HepG2 (cell line): ENCODE data around the gene TTC28. TPM values are rescaled to one million over a fixed set of nuclear protein-coding genes. Genes with fewer than 3 reads are reported as not detected.

Experiments used
- ATAC-seq: fragments of 200-7000 bp; cut with Tn5 transposase; 3 replicates; pipeline ENCODE4 v1.9.1; 2020; ENCODE audit warnings: mild to moderate bottlenecking, moderate library complexity
- BruUV-seq: library from RNA; stranded (reverse); fragments of 400-500 nt; replicated peaks from 2 replicates; lab custom pipeline; 2021; lab: Mats Ljungman, UMichigan
- CTCF ChIA-PET: fragments of 300-600 bp; formaldehyde crosslinking; extraction: SDS; loops from one replicate; lab custom pipeline; 2021; ENCODE audit warnings: low total read pairs, inconsistent platforms, low intra/inter-chr PET ratio; lab: Yijun Ruan, JAX
- POLR2A ChIA-PET: fragments of 350-600 bp; sonication (Branson Sonifier 250); formaldehyde crosslinking; loops from one replicate; lab custom pipeline; 2020; ENCODE audit warnings: antibody characterized with exemption, inconsistent platforms; lab: Yijun Ruan, JAX
- DNase-seq: peaks from one replicate; pipeline ENCODE4 v3.0.0-alpha.2; 2015; ENCODE audit warnings: low spot score
- FAIRE-seq: peaks from 3 replicates; lab custom pipeline; 2011; peaks lifted over from hg19 to GRCh38; lab: Jason Lieb, UNC
- H2AFZ ChIP-seq: one replicate; pipeline ENCODE4 v1.6.1; 2011; ENCODE audit warnings: low read length, inconsistent platforms
- H3K27ac ChIP-seq: fragments of 300-600 bp; 3 replicates; pipeline ENCODE4 v1.8.0; 2011; ENCODE audit warnings: mixed run types, mild to moderate bottlenecking, mixed read lengths, low read length, inconsistent platforms; ENCODE audit not compliant: insufficient read depth; ENCODE audit errors: extremely low read length
- H3K27me3 ChIP-seq, 2 experiments: fragments of 200-600 bp in 1 of 2; 2 replicates in 1 of 2; 3 replicates in 1 of 2; pipeline versions ENCODE4 v1.6.0 to v1.8.0; 2011; ENCODE audit warnings: low read length in 2 of 2, mild to moderate bottlenecking in 2 of 2, moderate library complexity in 2 of 2, inconsistent platforms in 1 of 2; ENCODE audit not compliant: insufficient read depth in 2 of 2, control insufficient read depth in 1 of 2
- H3K36me3 ChIP-seq, 2 experiments: fragments of 200-600 bp in 1 of 2; replicated peaks in 1 of 2; 2 replicates in 1 of 2; 3 replicates in 1 of 2; pipeline versions ENCODE4 v1.5.1 to v1.8.0; 2011; ENCODE audit warnings: low read length in 2 of 2, inconsistent platforms in 1 of 2; ENCODE audit not compliant: insufficient read depth in 2 of 2, control insufficient read depth in 1 of 2
- H3K4me1 ChIP-seq: 2 replicates; pipeline ENCODE4 v1.5.1; 2012; ENCODE audit warnings: low read length, inconsistent platforms; ENCODE audit not compliant: insufficient read depth
- H3K4me2 ChIP-seq: 2 replicates; pipeline ENCODE4 v1.6.0; 2011; ENCODE audit warnings: low read depth, low read length, inconsistent platforms
- H3K4me3 ChIP-seq, 3 experiments: fragments of 200-600 bp in 1 of 3; sonication (generic), shearing (Covaris generic) in 1 of 3; replicated peaks in 1 of 3; 2 replicates each; pipeline ENCODE4 v1.5.1; 2011 to 2016; ENCODE audit warnings: low read length in 3 of 3, inconsistent platforms in 2 of 3, low read depth in 2 of 3, mild to moderate bottlenecking in 2 of 3, control low read depth in 1 of 3, mixed read lengths in 1 of 3; ENCODE audit not compliant: insufficient read depth in 1 of 3
- H3K79me2 ChIP-seq: one replicate; pipeline ENCODE4 v1.6.1; 2011; ENCODE audit warnings: low read length, inconsistent platforms; ENCODE audit not compliant: insufficient read depth
- H3K9ac ChIP-seq: 2 replicates; pipeline ENCODE4 v1.6.0; 2011; ENCODE audit warnings: mild to moderate bottlenecking, low read depth, low read length, inconsistent platforms; ENCODE audit not compliant: insufficient read depth
- H3K9me3 ChIP-seq: 2 replicates; pipeline ENCODE4 v1.5.1; 2012; ENCODE audit warnings: mild to moderate bottlenecking, low read length
- H4K20me1 ChIP-seq: 2 replicates; pipeline ENCODE4 v1.6.0; 2011; ENCODE audit warnings: inconsistent platforms, mild to moderate bottlenecking, low read length, moderate library complexity; ENCODE audit not compliant: insufficient read depth
- CBX5 ChIP-seq: sonication (generic); formaldehyde crosslinking; IDR thresholded peaks from 2 replicates; pipeline ENCODE4 v1.4.0; 2020; ENCODE audit warnings: missing genetic modification reagents, borderline replicate concordance
- RFX1 ChIP-seq: fragments of 450-650 bp; IDR thresholded peaks from 2 replicates; pipeline ENCODE4 v1.6.1; 2017
- SOX6 ChIP-seq, 2 experiments: fragments of 450-650 bp in 1 of 2; sonication (generic) in 1 of 2; formaldehyde crosslinking in 1 of 2; IDR thresholded peaks; 2 replicates each; pipeline versions ENCODE4 v1.4.0 to v1.6.1; 2017 to 2020; ENCODE audit warnings: antibody characterized with exemption in 1 of 2, mild to moderate bottlenecking in 1 of 2, missing genetic modification reagents in 1 of 2
- SP5 ChIP-seq: IDR thresholded peaks from 2 replicates; pipeline ENCODE4 v1.6.1; 2016; ENCODE audit warnings: low read depth, borderline replicate concordance
- TARDBP ChIP-seq: sonication (generic); formaldehyde crosslinking; IDR thresholded peaks from 2 replicates; pipeline ENCODE4 v1.8.0; 2022; ENCODE audit warnings: mild to moderate bottlenecking, missing genetic modification reagents
- TGIF2 ChIP-seq: IDR thresholded peaks from 2 replicates; pipeline ENCODE4 v1.6.1; 2016; ENCODE audit warnings: control low read depth, missing compliant biosample characterization
- ZNF34 ChIP-seq: sonication (generic); formaldehyde crosslinking; IDR thresholded peaks from 2 replicates; pipeline ENCODE4 v1.4.0; 2020; ENCODE audit warnings: mild to moderate bottlenecking, missing genetic modification reagents, borderline replicate concordance
- ZNF562 ChIP-seq: sonication (generic); formaldehyde crosslinking; IDR thresholded peaks from 2 replicates; pipeline ENCODE4 v1.8.0; 2022; ENCODE audit warnings: missing genetic modification reagents, borderline replicate concordance
- ZNF709 ChIP-seq: sonication (generic); formaldehyde crosslinking; IDR thresholded peaks from 2 replicates; pipeline ENCODE4 v1.5.0; 2020; ENCODE audit warnings: mild to moderate bottlenecking, missing genetic modification reagents
- WGBS: methylation state at CpG from one replicate; pipeline ENCODE4 v1.1.6; 2017; ENCODE audit warnings: low lambda C conversion rate; 5-methylcytosine and 5-hydroxymethylcytosine counted together
- in situ Hi-C: cut with HindIII; loops from 2 replicates; pipeline ENCODE4 v1.10.0; 2017; ENCODE audit warnings: low pct_unique_long_range_greater_than_20kb; ENCODE audit not compliant: extremely low pct_ligation_motif_present
- intact Hi-C: fragments of 100-400 bp; cut with micrococcal nuclease; formaldehyde crosslinking; loops from one replicate; pipeline ENCODE4 v1.10.0; 2022; ENCODE audit not compliant: unreplicated experiment
- polyA plus RNA-seq, 8 experiments: library from polyadenylated mRNA; depleted of rRNA in 3 of 8; stranded (reverse) in 7 of 8; unstranded in 1 of 8; fragments of >200 nt; fragmentation: Illumina TruSeq in 4 of 8; extraction: Trizol in 4 of 8; gene quantifications; 2 replicates each; pipeline versions ENCODE4 v1.2.1 to v1.2.3, GENCODE V29; 2011 to 2016; ENCODE audit warnings: low read depth in 4 of 8, missing spikeins in 1 of 8, mixed read lengths in 1 of 8; ENCODE audit not compliant: insufficient read depth in 1 of 8
- total RNA-seq, 5 experiments: library from RNA; depleted of rRNA; stranded (reverse); fragments of >200 nt; fragmentation: Illumina TruSeq; extraction: Trizol; gene quantifications; 2 replicates each; pipeline ENCODE4 v1.2.3, GENCODE V29; 2016; ENCODE audit warnings: low read depth in 1 of 5
- TF ChIP-seq, protein P1 (sequence below): fragments of 450-650 bp; IDR thresholded peaks from 2 replicates; pipeline ENCODE4 v1.6.1; 2017; ENCODE audit warnings: mild to moderate bottlenecking
- TF ChIP-seq, protein P2 (sequence below): sonication (generic); formaldehyde crosslinking; IDR thresholded peaks from 2 replicates; pipeline ENCODE4 v1.8.0; 2022; ENCODE audit warnings: mild to moderate bottlenecking, missing genetic modification reagents, borderline replicate concordance

The TTC28 gene
- total and polyA plus RNA-seq, 2 of the 13 experiments (the other 11 are each of a cell fraction or from before 2014, with no cell fraction given): 4.2 to 13.1 TPM

DNA sequence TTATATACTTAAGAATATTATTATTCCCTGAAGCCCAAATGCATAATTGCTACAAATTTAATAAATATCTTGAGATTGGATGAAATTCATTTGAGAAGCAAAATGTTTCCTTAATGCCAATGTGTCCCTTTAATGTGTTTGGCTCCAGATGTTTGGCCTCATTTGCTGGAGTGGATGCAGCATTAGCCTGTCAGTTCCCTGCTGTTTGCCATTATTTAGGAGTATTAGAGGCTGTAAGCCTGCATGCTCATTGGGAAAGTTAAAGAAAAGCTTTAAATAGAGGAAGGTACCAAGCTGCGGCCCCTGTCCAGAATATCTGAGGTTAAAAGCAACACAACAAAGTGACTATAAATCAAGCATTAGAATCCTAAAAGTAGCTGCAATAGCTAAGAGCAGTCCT lies 705.8 kb downstream of the TTC28 start:
- ATAC-seq (no peak), FAIRE-seq (no peak), DNase-seq (no peak)
- Histone ChIP-seq H2AFZ (no peak overlapping the region), H4K20me1 (no peaks in the 10 kb centered on the region), H3K36me3 (peaks cover 0 to 5% of the 10 kb centered on the region in 2 experiments; a peak in 2 of 5 replicates), H3K27me3 (no peaks in the 10 kb centered on the region), H3K79me2 (no peaks in the 10 kb centered on the region), H3K4me3 (no peak overlapping the region), H3K4me2 (no peak overlapping the region), H3K4me1 (no peaks in the 10 kb centered on the region), H3K27ac (no peak overlapping the region), H3K9me3 (peaks cover 6% of the 10 kb centered on the region), H3K9ac (no peak overlapping the region)
- POLR2A ChIA-PET: no interaction called here
- intact Hi-C loops: loop anchor here (10.0 kb wide), 1 partner anchor 59 kb away; the partner anchor contains the start of gene PITPNB
- WGBS: 96% methylated on average over 1 of the region's 1 CpG
- in situ Hi-C loops: no loop called here
- BruUV-seq: no TSS peak
- CTCF ChIA-PET: no interaction called here
- no peak for TF ChIP-seq ZNF562 (CRISPR knock-in tag)

DNA sequence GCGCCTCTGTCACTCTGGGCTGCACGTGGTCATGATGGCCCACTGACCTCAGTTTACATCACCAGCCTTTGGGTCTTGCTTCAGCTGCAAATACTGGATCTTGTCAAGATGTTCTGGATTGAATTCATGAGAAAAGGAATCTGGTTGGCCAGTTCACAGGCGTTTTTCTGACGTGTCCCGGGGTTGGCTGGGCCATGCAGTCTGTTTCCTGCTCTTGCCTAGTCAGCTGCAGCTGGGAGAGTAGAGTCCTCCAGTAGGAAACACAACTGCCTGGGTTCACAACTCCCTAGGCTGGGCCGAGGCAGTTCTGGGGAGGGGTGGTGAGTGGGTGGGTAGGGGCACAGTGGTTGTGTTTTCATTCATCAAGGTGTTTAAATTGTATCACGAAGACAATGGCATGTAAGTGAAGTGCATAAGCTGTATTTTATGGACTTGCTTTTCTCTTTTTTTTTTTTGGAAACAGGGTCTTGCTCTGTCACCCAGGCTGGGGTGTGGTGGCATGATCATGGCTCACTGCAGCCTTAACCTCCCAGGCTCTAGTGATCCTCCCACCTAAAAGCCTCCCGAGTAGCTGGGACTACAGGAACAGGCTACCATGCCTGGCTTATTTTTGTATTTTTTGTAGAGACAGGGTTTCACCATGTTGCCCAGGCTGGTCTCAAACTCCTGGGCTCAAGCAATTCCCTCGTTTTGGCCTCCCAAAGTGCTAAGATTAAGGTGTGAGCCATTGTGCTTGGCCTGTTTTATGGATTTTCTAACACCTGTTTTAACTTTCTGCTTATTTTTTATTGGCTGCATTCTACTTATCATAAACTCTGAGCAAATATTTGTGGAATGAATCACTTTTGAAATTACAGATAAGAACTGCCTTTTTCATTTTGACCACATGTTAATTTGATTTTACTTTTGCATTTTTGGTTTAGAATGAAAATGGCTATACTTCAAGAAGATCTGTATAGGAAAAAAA lies 706.6 kb downstream of the TTC28 start:
- WGBS: 95% methylated on average over 9 of the region's 9 CpGs
- Histone ChIP-seq H3K4me2 (no peak overlapping the region), H3K9ac (no peak overlapping the region), H3K9me3 (peaks cover 6% of the 10 kb centered on the region), H3K79me2 (no peaks in the 10 kb centered on the region), H3K27ac (no peak overlapping the region), H4K20me1 (no peaks in the 10 kb centered on the region), H3K36me3 (peaks cover 0 to 5% of the 10 kb centered on the region in 2 experiments; a peak in 2 of 5 replicates), H3K27me3 (no peaks in the 10 kb centered on the region), H2AFZ (no peak overlapping the region), H3K4me3 (no peak overlapping the region), H3K4me1 (no peaks in the 10 kb centered on the region)
- intact Hi-C loops (loop anchor here (10.0 kb wide), 1 partner anchor 58 kb away; the partner anchor contains the start of gene PITPNB), in situ Hi-C loops (no loop called here)
- POLR2A ChIA-PET: no interaction called here
- FAIRE-seq: no peak
- no peak for DNase-seq
- CTCF ChIA-PET: no interaction called here
- ATAC-seq: no peak
- BruUV-seq: no TSS peak
- TF ChIP-seq RFX1: no peak
- no peak for TF ChIP-seq ZNF709
- TF ChIP-seq SOX6 (IDR thresholded peaks at IDR 0.05): no peak
- TF ChIP-seq SOX6 (CRISPR knock-in tag; IDR thresholded peaks at IDR 0.05): no peak
- no peak for TF ChIP-seq TGIF2
- TF ChIP-seq, protein P1, sequence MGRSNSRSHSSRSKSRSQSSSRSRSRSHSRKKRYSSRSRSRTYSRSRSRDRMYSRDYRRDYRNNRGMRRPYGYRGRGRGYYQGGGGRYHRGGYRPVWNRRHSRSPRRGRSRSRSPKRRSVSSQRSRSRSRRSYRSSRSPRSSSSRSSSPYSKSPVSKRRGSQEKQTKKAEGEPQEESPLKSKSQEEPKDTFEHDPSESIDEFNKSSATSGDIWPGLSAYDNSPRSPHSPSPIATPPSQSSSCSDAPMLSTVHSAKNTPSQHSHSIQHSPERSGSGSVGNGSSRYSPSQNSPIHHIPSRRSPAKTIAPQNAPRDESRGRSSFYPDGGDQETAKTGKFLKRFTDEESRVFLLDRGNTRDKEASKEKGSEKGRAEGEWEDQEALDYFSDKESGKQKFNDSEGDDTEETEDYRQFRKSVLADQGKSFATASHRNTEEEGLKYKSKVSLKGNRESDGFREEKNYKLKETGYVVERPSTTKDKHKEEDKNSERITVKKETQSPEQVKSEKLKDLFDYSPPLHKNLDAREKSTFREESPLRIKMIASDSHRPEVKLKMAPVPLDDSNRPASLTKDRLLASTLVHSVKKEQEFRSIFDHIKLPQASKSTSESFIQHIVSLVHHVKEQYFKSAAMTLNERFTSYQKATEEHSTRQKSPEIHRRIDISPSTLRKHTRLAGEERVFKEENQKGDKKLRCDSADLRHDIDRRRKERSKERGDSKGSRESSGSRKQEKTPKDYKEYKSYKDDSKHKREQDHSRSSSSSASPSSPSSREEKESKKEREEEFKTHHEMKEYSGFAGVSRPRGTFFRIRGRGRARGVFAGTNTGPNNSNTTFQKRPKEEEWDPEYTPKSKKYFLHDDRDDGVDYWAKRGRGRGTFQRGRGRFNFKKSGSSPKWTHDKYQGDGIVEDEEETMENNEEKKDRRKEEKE: no peak
- TF ChIP-seq CBX5: no peak
- no peak for TF ChIP-seq SP5 (CRISPR knock-in tag)
- TF ChIP-seq TARDBP: no peak
- TF ChIP-seq, protein P2, sequence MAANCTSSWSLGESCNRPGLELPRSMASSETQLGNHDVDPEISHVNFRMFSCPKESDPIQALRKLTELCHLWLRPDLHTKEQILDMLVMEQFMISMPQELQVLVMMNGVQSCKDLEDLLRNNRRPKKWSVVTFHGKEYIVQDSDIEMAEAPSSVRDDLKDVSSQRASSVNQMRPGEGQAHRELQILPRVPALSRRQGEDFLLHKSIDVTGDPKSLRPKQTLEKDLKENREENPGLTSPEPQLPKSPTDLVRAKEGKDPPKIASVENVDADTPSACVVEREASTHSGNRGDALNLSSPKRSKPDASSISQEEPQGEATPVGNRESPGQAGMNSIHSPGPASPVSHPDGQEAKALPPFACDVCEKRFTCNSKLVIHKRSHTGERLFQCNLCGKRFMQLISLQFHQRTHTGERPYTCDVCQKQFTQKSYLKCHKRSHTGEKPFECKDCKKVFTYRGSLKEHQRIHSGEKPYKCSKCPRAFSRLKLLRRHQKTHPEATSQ (CRISPR knock-in tag): no peak
- no peak for TF ChIP-seq ZNF34 (CRISPR knock-in tag)
